ENCODE results near the gene OR6C76. TPM values are rescaled to one million over a fixed set of nuclear protein-coding genes. Genes with fewer than 3 reads are reported as not detected.

OR6C76 gene
- total and polyA plus RNA-seq, 2 of the 8 experiments (the other 6 are each of a cell fraction or from before 2014, with no cell fraction given), result not detected

- Histone ChIP-seq H3K79me1 (ENCODE audit: low read depth, low read length) (no peaks in the 10 kb centered on the region), H2AFZ (ENCODE audit: low read length) (no peak overlapping the region), H3K4me3 (ENCODE audit: extremely low read depth in 1 of 4, insufficient read depth in 2 of 4, low read depth in 3 of 4, low read length in 4 of 4) (no peak overlapping the region), H3K56ac (replicated peaks; ENCODE audit: insufficient read length, low read depth, low read length) (no peak overlapping the region), H3K79me2 (ENCODE audit: control insufficient read depth in 1 of 2, insufficient read depth in 2 of 2, low read length in 2 of 2) (no peaks in the 10 kb centered on the region), H3K23me2 (ENCODE audit: low read depth, low read length) (no peaks in the 10 kb centered on the region), H3K14ac (ENCODE audit: insufficient read length) (no peak overlapping the region), H3K4ac (replicated peaks; ENCODE audit: insufficient read length, low read depth, low read length) (no peak overlapping the region), H2BK12ac (ENCODE audit: low read depth, low read length) (no peak overlapping the region), H3K4me1 (replicated peaks in 1 of 4; ENCODE audit: control insufficient read depth in 3 of 4, insufficient read depth in 4 of 4, low read length in 3 of 4) (no peaks in the 10 kb centered on the region), H2AK5ac (ENCODE audit: low read depth, low read length) (no peak overlapping the region), H2BK5ac (ENCODE audit: low read depth, low read length) (no peak overlapping the region), H3K18ac (ENCODE audit: extremely low read depth, low read length) (no peak overlapping the region), H3K36me3 (ENCODE audit: control insufficient read depth in 2 of 4, insufficient read depth in 4 of 4, low read length in 3 of 4) (no peaks in the 10 kb centered on the region), H2BK15ac (ENCODE audit: low read length) (no peak overlapping the region), H3K4me2 (ENCODE audit: insufficient read depth in 1 of 2, low read depth in 2 of 2, low read length in 2 of 2) (no peak overlapping the region), H3K9me3 (ENCODE audit: insufficient read depth in 2 of 2, low read depth in 1 of 2, low read length in 1 of 2) (no peaks in the 10 kb centered on the region), H3K23ac (ENCODE audit: insufficient read length) (no peak overlapping the region), H4K5ac (ENCODE audit: insufficient read length, low read depth, low read length) (no peak overlapping the region), H4K91ac (replicated peaks; ENCODE audit: insufficient read length, low read length) (no peak overlapping the region), H2BK120ac (replicated peaks; ENCODE audit: low read depth, low read length) (no peak overlapping the region), H3K27ac (ENCODE audit: low read depth, low read length) (no peak overlapping the region), H3K27me3 (replicated peaks in 1 of 4; ENCODE audit: control insufficient read depth in 3 of 4, extremely low read depth in 1 of 4, insufficient read depth in 3 of 4, low read length in 3 of 4) (no peaks in the 10 kb centered on the region), H2BK20ac (ENCODE audit: low read length) (no peak overlapping the region), H4K20me1 (replicated peaks in 1 of 2; ENCODE audit: control insufficient read depth in 1 of 2, insufficient read depth in 2 of 2, low read length in 2 of 2) (no peaks in the 10 kb centered on the region), H3K9ac (replicated peaks in 1 of 4; ENCODE audit: extremely low read depth in 1 of 4, low read depth in 3 of 4, low read length in 3 of 4) (no peak overlapping the region), H4K8ac (ENCODE audit: extremely low read depth, insufficient read depth, low read length) (no peak overlapping the region)
- no peak for TF ChIP-seq MAFK (IDR thresholded peaks at IDR 0.05; ENCODE audit: low read depth, low read length)
- no peak for TF ChIP-seq TEAD4 (IDR thresholded peaks at IDR 0.05; ENCODE audit: low read depth, low read length)
- TF ChIP-seq CBX8 (IDR thresholded peaks at IDR 0.05; ENCODE audit: borderline replicate concordance, low read depth, low read length), result no peak
- peak; percentile 47 to 56 for TF ChIP-seq RAD21 (IDR thresholded peaks at IDR 0.05 in 1 of 2, conservative IDR thresholded peaks at IDR 0.05 in 1 of 2; ENCODE audit: low read depth in 2 of 2, low read length in 2 of 2)
- TF ChIP-seq SP1 (IDR thresholded peaks at IDR 0.05; ENCODE audit: low read depth, low read length), result no peak
- WGBS, 2 experiments (ENCODE audit: extremely low coverage in 1 of 2, insufficient coverage in 1 of 2, insufficient read length in 1 of 2, insufficient replicate concordance in 2 of 2, low coverage in 1 of 2, low lambda C conversion rate in 2 of 2, missing lambda C conversion rate in 1 of 2), result 91% methylated on average over 5 of the region's 5 CpGs; no CpG with 5 or more reads in 1 of the 2 experiments
- no peak for FAIRE-seq
- ChIA-PET POLR2A (ENCODE audit: partially characterized antibody) (no interaction called here), CTCF (ENCODE audit: partially characterized antibody) (interaction anchor here (0.9 to 2.0 kb wide), 5 partner anchors 9 to 258 kb away, joined by 3 to 17 read pairs (median 4); no protein-coding TSS in a partner anchor)
- no peak for DNase-seq (ENCODE audit: low read depth in 1 of 2, low spot score in 2 of 2)
These were observed 20.3 kb downstream of the OR6C76 start for GRCh38 chr12:55446326-55446725.

Measured in H1 (cell line).